GM23248 (cell line): ENCODE data around the gene ZNF77. TPM values are rescaled to one million over a fixed set of nuclear protein-coding genes. Genes with fewer than 3 reads are reported as not detected.

Source experiments
- DNase-seq: peaks from one replicate; pipeline ENCODE4 v3.0.0-alpha.2; 2015
- H2AFZ ChIP-seq: fragments of 200-600 bp; sonication (generic); 2 replicates; pipeline ENCODE4 v1.6.1; 2016; ENCODE audit warnings: antibody characterized with exemption
- H3F3A ChIP-seq: fragments of 200-600 bp; sonication (generic); 2 replicates; pipeline ENCODE4 v1.6.1; 2016; ENCODE audit warnings: mild to moderate bottlenecking, antibody characterized with exemption, mixed run types; ENCODE audit not compliant: insufficient read depth
- H3K27ac ChIP-seq: fragments of 200-600 bp; sonication (generic); 2 replicates; pipeline ENCODE4 v1.5.1; 2016; ENCODE audit warnings: mild to moderate bottlenecking
- H3K27me3 ChIP-seq: fragments of 200-600 bp; sonication (generic); replicated peaks from 2 replicates; pipeline ENCODE4 v1.6.1; 2016; ENCODE audit warnings: mild to moderate bottlenecking; ENCODE audit not compliant: insufficient read depth
- H3K36me3 ChIP-seq: fragments of 200-600 bp; sonication (generic); 2 replicates; pipeline ENCODE4 v1.6.1; 2016; ENCODE audit warnings: low read depth, mild to moderate bottlenecking
- H3K4me1 ChIP-seq: fragments of 200-600 bp; sonication (generic); 2 replicates; pipeline ENCODE4 v1.6.1; 2016; ENCODE audit warnings: mild to moderate bottlenecking; ENCODE audit not compliant: insufficient read depth
- H3K4me2 ChIP-seq: fragments of 200-600 bp; sonication (generic); one replicate; pipeline ENCODE4 v1.6.1; 2016; ENCODE audit warnings: mild to moderate bottlenecking; ENCODE audit not compliant: unreplicated experiment
- H3K4me3 ChIP-seq: fragments of 200-600 bp; sonication (generic); 2 replicates; pipeline ENCODE4 v1.5.1; 2016; ENCODE audit warnings: mild to moderate bottlenecking
- H3K79me2 ChIP-seq: fragments of 200-600 bp; sonication (generic); 2 replicates; pipeline ENCODE4 v1.6.1; 2016; ENCODE audit warnings: mild to moderate bottlenecking; ENCODE audit not compliant: insufficient read depth
- H3K9ac ChIP-seq: fragments of 200-600 bp; sonication (generic); 2 replicates; pipeline ENCODE4 v1.6.1; 2016; ENCODE audit warnings: mild to moderate bottlenecking
- H3K9me2 ChIP-seq: fragments of 200-600 bp; sonication (generic); 2 replicates; pipeline ENCODE4 v1.6.1; 2016; ENCODE audit warnings: mixed run types, mild to moderate bottlenecking, moderate library complexity; ENCODE audit not compliant: insufficient read depth
- H3K9me3 ChIP-seq: fragments of 200-600 bp; sonication (generic); one replicate; pipeline ENCODE4 v1.6.1; 2017; ENCODE audit warnings: low read depth
- H4K20me1 ChIP-seq: fragments of 200-600 bp; sonication (generic); 2 replicates; pipeline ENCODE4 v1.6.0; 2016; ENCODE audit not compliant: insufficient read depth
- EZH2 ChIP-seq: fragments of 200-600 bp; sonication (generic); IDR thresholded peaks from 2 replicates; pipeline ENCODE4 v1.6.1; 2018; ENCODE audit warnings: antibody characterized with exemption, mild to moderate bottlenecking; ENCODE audit not compliant: insufficient read depth, poor library complexity, severe bottlenecking
- EZH2phosphoT487 ChIP-seq: fragments of 200-600 bp; sonication (generic); IDR thresholded peaks from 2 replicates; pipeline ENCODE4 v1.6.1; 2018; ENCODE audit warnings: antibody characterized with exemption, moderate library complexity, mild to moderate bottlenecking, low read depth; ENCODE audit not compliant: insufficient read depth
- WGBS, 2 experiments: methylation state at CpG; one replicate each; pipeline ENCODE4 v1.1.6; 2015 to 2017; ENCODE audit warnings: low lambda C conversion rate in 2 of 2, low coverage in 1 of 2; ENCODE audit errors: missing lambda C conversion rate in 2 of 2; 5-methylcytosine and 5-hydroxymethylcytosine counted together
- in situ Hi-C: fragments of 300-500 bp; cut with MboI; formaldehyde crosslinking; loops from 2 replicates; pipeline ENCODE4 v1.15.0; 2020
- polyA plus RNA-seq: library from polyadenylated mRNA; unstranded; fragments of >200 nt; fragmentation: Nextera tagmentation; extraction: Ambion mirVana; gene quantifications from 2 replicates; pipeline ENCODE4 v1.2.1, GENCODE V29; 2016
- total RNA-seq: library from RNA; depleted of rRNA; stranded (reverse); fragments of >200 nt; shearing (Covaris generic); gene quantifications from 2 replicates; pipeline ENCODE4 v1.2.3, GENCODE V29; 2014

ZNF77 gene
- total and polyA plus RNA-seq, 2 experiments from 2014 or later, result 1.1 to 1.2 TPM

GRCh38 chr19:2927032-2927430 is 17.7 kb downstream of the ZNF77 start:
- in situ Hi-C loops, result no loop called here

GRCh38 chr19:2926341-2927031 is 18.3 kb downstream of the ZNF77 start:
- H3K9me3 ChIP-seq, result no peaks in the 10 kb centered on the region
- H3K4me1 ChIP-seq, result peaks cover 9% of the 10 kb centered on the region; the same call in 1 of the 2 replicates
- H3K4me3 ChIP-seq, result no peak overlapping the region
- in situ Hi-C loops, result no loop called here
- H3K9me2 ChIP-seq, result no peaks in the 10 kb centered on the region
- no peak for DNase-seq
- TF ChIP-seq EZH2, result no peak
- TF ChIP-seq EZH2phosphoT487, result no peak
- H3F3A ChIP-seq, result peaks cover 21% of the 10 kb centered on the region
- no peaks in the 10 kb centered on the region for H4K20me1 ChIP-seq
- no peak overlapping the region for H3K4me2 ChIP-seq
- 93 to 95% methylated on average over 29 to 53 of the region's 53 CpGs for WGBS, 2 experiments
- no peaks in the 10 kb centered on the region for H3K36me3 ChIP-seq
- no peaks in the 10 kb centered on the region for H3K79me2 ChIP-seq
- no peak overlapping the region for H3K27ac ChIP-seq
- H2AFZ ChIP-seq, result no peak overlapping the region
- H3K9ac ChIP-seq, result no peak overlapping the region
- no peaks in the 10 kb centered on the region for H3K27me3 ChIP-seq

More at GRCh38 chr19:2927032-2927430, 17.7 kb downstream of the ZNF77 start:
- Histone ChIP-seq H3K36me3 (no peaks in the 10 kb centered on the region), H4K20me1 (no peaks in the 10 kb centered on the region), H2AFZ (no peak overlapping the region), H3K4me2 (no peak overlapping the region), H3K4me3 (no peak overlapping the region), H3K27me3 (no peaks in the 10 kb centered on the region), H3K9ac (no peak overlapping the region), H3K79me2 (no peaks in the 10 kb centered on the region), H3F3A (peaks cover 21% of the 10 kb centered on the region), H3K9me3 (no peaks in the 10 kb centered on the region), H3K4me1 (peaks cover 9% of the 10 kb centered on the region; the same call in 1 of the 2 replicates), H3K9me2 (no peaks in the 10 kb centered on the region), H3K27ac (no peak overlapping the region)
- no peak for DNase-seq
- WGBS, 2 experiments, result 93 to 95% methylated on average over 18 of the region's 18 CpGs
- TF ChIP-seq EZH2 (no peak), EZH2phosphoT487 (no peak)

DNA sequence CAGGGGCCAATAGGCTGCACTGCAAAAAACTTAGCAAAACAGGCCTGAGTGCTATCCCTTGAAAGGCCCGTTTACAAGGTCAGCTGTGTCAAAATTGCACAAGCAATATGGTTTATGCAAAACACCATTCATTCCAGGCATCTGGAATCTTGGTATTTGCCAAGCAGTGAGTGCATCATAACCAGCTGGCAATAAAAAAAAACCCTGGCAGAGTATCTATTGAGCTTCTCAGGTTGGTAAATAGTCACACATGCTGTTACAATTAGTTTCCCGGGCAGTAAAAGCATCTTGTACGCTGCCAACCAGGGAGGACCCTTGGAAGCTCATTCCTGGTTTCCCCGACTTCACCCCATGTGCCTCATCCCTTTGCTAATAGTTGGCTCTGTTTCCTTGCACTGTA is 21.3 kb downstream of the ZNF77 start:
- no peaks in the 10 kb centered on the region for H3K9me2 ChIP-seq
- H3K79me2 ChIP-seq, result no peaks in the 10 kb centered on the region
- in situ Hi-C loops, result no loop called here
- H3F3A ChIP-seq, result peaks cover 21% of the 10 kb centered on the region
- peak overlapping the region; percentile 30 for H3K4me2 ChIP-seq
- peak overlapping the region; percentile 50 for H3K27ac ChIP-seq
- H3K36me3 ChIP-seq, result no peaks in the 10 kb centered on the region
- H3K27me3 ChIP-seq, result no peaks in the 10 kb centered on the region
- H3K9ac ChIP-seq, result no peak overlapping the region
- 1 to 5% methylated on average over 4 of the region's 4 CpGs for WGBS, 2 experiments
- peak; percentile 84 for DNase-seq
- no peak overlapping the region for H3K4me3 ChIP-seq
- TF ChIP-seq EZH2 (no peak), EZH2phosphoT487 (no peak)
- no peaks in the 10 kb centered on the region for H3K9me3 ChIP-seq
- H2AFZ ChIP-seq, result no peak overlapping the region
- H4K20me1 ChIP-seq, result no peaks in the 10 kb centered on the region
- peaks cover 9% of the 10 kb centered on the region; the same call in 1 of the 2 replicates for H3K4me1 ChIP-seq

GRCh38 chr19:2922987-2923386 is 21.8 kb downstream of the ZNF77 start:
- in situ Hi-C loops, result no loop called here
- Histone ChIP-seq H3F3A (peaks cover 21% of the 10 kb centered on the region), H3K27me3 (no peaks in the 10 kb centered on the region), H3K9me3 (no peaks in the 10 kb centered on the region), H3K9me2 (no peaks in the 10 kb centered on the region), H3K36me3 (peaks cover 4% of the 10 kb centered on the region), H3K4me1 (peaks cover 9% of the 10 kb centered on the region; the same call in 1 of the 2 replicates), H3K4me2 (no peak overlapping the region), H4K20me1 (no peaks in the 10 kb centered on the region), H3K4me3 (no peak overlapping the region), H3K79me2 (no peaks in the 10 kb centered on the region), H3K9ac (no peak overlapping the region), H3K27ac (no peak overlapping the region), H2AFZ (no peak overlapping the region)
- WGBS, 2 experiments, result 76 to 86% methylated on average over 5 of the region's 5 CpGs
- TF ChIP-seq EZH2phosphoT487 (no peak), EZH2 (no peak)
- no peak for DNase-seq
